Activated CD4-positive, CD25-positive, alpha-beta regulatory T cell (primary cell): ENCODE measurements around the gene SUGP2.

Experiments
- DNase-seq, 4 experiments: peaks; one replicate each; lab custom pipeline; 2025; lab: John Stamatoyannopoulos, UW

The SUGP2 gene

DNA sequence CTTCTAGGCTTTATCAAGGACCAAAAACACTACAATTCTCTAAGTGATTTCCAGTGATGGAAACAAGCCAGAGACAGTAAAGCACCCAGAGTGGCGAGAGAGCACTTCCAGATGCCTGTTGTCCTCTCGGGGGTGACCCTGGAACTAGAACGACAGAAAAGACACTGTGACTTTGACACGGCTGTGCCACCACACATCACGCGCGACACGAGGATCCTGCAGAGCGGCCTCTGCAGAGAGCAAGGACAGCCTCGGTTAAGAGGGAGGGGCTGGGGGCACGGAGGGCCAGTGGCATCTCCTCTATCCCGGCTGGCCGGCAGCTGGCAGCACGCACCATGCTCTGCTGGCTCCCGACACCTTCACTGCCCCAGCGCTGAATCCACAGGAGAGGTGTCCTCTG lies 42.3 kb downstream of the SUGP2 start:
- no peak for DNase-seq

DNA sequence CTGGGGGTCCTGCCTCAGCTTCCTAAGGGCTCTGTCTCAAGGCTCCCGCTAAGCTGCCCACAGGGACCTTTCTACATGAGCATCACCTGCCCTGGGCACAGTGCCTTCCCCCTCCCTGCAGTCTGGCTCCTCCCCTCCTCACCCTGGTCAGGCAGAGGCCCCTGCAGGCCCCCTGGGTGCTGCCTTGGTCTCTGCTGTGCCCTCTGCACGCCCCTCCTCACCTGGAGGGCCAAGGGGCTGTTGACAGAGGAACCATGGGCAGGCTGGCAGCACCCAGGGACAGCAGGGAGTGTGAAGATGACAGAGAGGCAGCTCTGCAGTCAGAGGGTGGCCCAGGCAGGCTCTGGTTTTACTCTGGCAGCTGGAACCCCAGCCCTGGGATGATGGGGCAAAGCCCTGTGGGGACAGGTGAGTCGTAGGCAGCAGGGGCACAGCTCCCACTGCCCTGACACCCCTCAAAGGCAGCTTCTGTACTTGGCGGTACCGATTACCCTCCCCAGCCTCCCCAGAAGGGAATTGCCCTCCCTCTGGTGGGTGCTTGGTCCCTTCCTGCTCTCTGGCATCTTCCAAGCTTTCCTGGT lies 43.1 kb downstream of the SUGP2 start:
- DNase-seq: no peak

DNA sequence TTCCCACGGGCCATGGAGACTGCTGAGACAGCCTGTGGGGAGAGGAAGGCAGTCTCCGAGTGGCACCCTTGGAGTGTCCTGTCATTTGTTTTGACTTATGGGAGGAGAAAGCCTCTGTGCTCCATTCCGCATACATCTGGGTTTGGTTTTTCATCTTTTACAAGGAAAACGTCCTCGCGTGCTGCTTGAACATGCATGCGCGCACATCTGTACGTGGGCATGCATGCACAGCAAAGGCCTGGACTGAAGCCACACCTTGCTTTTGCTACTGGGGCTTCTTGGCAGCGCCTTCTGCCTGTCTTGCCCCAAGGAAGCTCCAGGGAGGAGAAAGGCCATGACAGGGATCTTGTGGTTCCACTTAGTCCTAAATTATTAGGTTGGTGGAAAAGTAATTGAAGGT lies 44.0 kb downstream of the SUGP2 start:
- DNase-seq: no peak

DNA sequence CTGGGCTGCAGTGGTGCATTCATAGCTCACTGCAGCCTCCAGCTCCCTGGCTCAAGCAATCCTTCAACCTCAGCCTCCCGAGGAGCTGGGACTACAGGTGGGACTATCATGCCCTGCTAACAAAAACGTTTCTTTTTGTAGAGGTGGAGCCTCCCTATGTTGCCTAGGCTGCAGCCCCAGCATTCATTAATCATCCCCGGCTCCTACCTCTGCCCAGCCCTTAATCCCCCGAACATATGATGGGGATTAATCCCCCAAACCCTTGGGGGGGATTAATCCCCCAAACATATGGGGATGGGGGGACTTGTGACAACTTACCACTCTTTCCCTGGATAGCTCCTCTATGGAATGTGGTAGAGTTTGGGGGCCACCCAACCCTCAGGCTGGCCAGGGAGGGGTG lies 45.9 kb downstream of the SUGP2 start:
- no peak for DNase-seq

DNA sequence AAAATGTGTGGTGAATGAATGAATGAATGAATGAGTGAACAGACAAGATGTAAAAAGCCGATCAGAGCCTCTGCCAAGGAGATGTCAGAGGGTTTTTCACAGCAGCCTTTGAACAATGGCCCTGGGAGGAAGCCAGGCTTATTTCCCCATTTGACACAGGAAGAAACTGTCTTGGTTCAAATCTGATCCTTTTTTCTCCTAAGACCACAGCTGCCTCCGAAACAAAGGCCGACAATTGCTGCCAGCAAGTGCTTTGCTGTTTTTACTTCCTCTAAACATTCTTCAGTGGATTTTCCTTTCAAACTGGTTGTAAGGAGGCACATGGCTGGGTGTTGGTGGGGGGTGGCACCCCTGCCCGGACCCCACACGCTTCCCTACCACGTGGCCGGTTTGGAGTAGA lies 48.1 kb downstream of the SUGP2 start:
- no peak for DNase-seq

DNA sequence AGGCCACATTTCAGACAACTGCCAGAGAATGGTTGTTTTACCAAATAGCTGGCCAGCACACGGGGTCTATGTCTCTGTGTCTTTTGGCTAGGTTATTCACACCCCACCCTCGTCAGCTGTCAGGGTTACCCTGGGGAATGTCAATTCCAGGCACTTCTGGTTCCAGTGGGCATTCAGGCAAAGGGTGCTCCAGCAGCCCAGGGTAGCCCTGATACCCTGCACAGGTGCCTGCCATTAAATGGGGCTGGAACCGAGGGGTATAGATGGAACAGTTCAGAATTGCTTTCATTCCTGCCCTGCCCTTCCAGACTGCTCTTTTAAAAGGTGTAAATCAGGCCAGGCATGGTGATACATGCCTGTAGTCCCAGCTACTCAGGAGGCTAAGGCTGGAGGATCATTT lies 49.1 kb downstream of the SUGP2 start:
- no peak for DNase-seq

DNA sequence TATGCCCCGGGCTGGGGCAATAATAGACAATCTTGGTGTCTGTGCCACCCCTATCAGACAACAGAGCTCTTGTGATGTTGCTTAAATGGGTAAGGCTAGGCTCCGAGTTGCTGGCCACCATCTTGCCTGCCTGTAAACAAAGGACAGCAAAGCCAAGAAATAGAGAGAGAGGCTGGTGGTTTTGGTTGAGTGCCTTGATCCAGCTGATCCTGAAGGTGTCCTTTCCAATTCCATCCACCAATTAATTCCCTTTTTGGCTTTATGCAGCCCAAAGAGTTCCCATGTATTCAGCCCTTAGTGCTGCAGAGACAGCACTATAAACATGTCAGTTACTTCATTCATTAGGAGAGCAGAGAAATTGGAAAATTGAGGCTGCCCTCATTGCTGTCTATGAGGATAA lies 50.6 kb downstream of the SUGP2 start:
- no peak for DNase-seq

DNA sequence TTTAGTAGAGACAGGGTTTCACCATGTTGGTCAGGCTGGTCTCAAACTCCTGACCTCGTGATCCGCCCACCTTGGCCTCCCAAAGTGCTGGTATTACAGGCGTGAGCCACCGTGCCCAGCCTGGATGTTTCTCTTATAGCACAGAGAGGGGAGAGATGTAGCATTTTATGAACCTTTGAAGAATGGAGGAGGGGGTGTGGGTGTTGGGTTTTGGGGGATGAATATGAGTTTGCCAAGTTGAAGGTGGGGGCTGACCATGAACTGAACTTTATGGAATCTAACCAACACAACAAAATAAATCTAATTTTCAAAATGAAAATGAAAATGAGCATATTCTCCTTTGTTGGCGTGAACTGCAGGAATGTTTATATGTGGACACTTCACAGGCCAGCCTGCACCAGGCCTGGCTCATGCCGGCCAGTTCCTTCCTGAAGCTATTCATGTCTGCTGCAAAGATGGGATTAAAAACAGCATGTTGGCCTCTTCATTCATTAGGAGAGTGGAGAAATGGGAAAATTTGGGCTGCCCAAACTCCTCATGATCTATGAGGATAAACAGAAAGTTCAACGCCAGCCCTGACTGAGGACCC lies 52.8 kb downstream of the SUGP2 start:
- DNase-seq: no peak

DNA sequence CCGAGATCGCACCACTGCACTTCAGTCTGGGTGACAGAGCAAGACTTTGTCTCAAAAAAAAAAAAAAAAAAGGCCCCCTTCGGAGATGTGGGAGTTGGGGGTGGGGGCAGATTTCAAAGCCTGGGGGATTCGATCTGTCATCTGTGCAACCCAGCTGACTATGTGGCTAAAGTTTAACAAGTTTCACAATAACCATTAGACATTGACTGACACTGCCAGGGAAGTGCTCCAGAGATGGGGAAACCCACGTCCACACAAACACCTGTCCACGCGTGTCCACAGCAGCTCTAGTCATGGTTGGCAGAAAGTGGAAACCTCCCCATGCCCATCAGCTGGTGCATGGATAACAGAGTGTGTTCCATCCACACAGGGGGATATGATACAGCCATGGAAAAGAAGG lies 54.7 kb downstream of the SUGP2 start:
- DNase-seq: no peak

DNA sequence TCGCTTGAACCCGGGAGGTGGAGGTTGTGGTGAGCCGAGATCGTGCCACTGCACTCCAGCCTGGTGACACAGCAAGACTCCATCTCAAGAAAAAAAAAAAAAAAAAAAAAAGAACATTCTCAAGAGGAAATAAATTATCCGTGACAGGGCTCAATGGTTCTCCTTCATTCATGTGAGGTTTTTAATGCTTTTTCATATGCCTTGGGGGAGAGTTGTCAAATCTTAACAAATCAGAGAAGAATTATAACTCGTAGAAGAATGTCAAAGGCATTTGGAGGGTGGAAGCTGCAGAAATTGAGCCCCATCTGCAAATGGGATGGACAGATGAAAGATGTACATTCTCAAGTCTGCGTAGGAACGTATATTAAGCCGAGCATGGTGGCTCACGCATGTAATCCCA lies 57.4 kb downstream of the SUGP2 start:
- DNase-seq: no peak

DNA sequence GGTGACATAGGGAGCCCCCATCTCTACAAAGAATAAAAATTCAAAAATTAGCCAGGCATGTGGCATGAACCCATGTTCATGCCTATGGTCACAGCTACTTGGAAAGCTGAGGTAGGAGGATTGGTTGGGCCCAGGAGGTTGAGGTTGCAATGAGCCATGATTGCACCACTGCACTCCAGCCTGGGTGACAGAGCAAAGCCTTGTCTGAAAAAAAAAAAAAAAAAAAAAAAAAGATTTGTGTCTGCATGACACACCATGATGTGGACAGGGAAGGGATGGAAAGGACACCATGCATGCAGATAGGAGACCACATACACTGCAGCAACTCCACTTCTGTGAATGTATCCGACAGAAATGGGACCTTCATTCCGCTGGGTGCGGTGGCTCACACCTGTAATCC lies 58.3 kb downstream of the SUGP2 start:
- DNase-seq: no peak

DNA sequence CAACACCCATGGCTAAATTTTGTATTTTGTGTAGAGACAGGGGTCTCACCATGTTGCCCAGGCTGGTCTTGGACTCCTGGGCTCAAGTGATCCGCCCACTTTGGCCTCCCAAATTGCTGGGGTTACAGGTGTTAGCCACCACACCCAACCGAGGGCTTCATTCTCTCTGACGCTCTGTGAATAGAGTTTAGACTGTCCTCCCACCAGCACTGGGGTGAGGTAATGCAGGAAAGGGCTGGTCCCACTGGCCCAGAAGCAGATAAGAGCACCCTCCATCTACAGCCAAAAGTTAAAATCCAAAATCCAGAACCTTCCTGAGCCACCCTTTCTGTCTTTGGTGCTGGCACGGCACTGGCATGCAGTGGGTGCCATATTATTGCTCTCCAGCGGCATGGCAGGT lies 60.5 kb downstream of the SUGP2 start:
- no peak for DNase-seq

DNA sequence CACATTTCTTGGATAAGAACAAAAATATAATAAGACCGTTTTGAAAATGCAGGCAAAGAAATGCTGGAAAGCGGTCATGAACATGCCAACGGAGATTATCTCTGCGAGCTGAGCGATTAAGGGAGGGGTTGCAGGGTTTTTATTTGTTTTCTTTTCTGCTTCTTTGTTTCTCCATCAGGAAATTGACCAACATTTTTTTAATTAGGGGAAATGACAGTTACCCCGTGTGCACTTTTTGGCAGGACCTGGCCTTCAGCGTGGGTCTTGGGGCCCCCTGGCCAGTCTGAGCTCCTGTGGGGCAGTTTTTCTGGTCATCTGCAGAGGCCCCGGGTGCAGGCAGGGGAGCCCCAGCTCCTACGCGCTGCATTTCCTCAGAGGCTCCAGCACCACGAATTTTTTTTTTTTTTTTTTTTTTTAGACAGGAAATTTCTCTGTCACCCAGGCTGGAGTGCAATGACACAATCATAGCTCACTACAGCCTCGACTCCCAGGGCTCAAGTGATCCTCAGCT lies 61.0 kb downstream of the SUGP2 start:
- DNase-seq: no peak

DNA sequence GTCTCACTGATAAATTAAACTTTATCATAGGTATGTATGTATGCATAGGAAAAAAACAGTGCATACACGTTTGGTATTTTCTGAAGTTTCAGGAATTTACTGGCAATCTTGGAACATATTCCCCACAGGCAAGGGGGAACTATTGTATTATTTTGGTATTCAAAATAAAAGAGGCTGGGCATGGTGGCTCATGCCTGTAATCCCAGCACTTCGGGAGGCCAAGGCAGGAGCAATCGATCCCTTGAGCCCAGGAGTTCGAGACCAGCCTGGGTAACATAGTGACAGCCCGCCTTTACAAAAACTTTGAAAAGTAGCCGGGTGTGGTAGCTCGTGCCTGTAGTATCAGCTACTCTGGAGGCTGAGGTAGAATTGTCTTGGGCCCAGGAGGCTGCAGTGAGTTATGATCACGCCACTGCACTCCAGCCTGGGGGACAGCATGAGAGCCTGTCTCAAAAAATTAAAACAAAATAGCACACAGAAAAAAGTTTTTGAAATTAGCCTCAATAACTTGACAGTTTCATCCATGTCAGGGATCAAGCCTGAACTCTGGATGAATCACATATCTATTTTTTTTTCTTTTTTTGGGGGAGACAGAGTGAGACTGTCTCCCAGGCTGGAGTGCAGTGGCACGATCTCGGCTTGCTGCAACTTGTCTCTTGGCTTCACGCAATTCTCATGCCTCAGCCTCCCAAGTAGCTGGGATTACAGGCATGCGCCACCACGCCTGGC lies 63.2 kb downstream of the SUGP2 start:
- DNase-seq: no peak

DNA sequence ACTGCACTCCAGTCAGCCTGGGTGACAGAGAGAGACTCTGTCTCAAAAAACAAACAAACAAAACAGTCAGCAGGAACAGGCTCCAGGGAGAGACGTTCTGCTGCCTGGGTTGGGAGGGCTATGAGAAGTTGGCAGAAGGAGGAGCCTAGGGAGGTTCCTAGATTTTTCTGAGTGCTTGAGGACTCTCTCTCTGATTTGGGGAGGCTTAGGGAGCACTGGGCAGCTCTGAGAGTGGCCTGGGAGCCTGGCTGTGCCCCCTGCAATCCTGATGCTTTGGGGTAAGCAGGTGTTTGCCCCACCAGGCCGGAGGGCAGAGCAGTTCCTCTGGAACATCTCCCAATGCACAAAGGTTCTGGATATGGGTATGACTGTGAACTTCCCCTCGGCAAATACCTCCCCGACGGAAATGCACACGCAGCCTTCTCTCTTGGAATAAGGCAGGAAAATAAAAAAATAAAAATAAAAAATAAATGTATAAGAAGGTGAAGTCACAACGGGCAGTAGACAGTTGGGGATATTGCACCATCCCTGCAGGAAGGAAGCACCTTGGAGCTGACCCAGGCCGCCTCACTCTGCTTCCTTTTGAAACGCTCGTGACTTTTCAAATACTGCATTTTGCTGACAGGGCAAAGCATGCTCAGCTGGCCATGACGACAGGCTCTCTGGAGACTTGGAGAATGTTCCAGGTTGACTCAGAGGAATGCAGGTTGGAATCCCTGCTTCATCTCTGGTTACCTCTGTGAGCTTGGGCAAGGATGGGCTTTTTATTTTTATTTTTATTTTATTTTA lies 65.8 kb downstream of the SUGP2 start:
- DNase-seq: no peak

DNA sequence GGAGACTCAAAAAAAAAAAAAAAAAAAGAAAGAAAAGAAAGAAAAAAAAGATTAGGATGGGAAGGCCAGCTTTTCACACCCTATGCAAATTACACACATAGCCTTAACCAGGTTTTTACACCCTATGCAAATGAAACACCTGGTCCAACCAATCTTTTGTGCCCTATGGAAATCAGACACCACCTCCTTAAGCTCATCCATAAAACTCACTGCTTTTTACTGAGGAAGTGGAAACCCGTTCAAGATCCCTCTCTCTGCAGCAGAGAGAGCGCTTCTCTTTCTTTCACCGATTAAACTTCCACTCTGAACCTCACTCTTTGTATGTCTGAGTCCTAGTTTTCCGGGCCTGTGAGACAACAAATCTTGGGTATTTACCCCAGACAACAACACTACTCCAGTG lies 67.0 kb downstream of the SUGP2 start:
- DNase-seq: no peak

DNA sequence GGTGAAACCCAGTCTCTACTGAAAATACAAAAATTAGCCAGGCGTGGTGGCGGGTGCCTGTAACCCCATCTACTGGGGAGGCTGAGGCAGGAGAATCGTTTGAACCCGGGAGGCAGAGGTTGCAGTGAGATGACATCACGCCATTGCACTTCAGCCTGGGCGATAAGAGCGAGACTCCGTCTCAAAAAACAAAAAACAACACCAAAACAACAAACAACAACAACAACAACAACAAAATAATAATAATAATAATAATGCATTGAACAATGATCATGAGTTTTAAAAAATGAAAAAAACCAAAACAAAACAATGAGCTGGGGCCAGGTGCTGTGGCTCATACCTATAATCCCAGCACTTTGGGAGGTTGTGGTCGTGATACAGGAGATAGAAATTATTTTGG lies 69.2 kb downstream of the SUGP2 start:
- no peak for DNase-seq

DNA sequence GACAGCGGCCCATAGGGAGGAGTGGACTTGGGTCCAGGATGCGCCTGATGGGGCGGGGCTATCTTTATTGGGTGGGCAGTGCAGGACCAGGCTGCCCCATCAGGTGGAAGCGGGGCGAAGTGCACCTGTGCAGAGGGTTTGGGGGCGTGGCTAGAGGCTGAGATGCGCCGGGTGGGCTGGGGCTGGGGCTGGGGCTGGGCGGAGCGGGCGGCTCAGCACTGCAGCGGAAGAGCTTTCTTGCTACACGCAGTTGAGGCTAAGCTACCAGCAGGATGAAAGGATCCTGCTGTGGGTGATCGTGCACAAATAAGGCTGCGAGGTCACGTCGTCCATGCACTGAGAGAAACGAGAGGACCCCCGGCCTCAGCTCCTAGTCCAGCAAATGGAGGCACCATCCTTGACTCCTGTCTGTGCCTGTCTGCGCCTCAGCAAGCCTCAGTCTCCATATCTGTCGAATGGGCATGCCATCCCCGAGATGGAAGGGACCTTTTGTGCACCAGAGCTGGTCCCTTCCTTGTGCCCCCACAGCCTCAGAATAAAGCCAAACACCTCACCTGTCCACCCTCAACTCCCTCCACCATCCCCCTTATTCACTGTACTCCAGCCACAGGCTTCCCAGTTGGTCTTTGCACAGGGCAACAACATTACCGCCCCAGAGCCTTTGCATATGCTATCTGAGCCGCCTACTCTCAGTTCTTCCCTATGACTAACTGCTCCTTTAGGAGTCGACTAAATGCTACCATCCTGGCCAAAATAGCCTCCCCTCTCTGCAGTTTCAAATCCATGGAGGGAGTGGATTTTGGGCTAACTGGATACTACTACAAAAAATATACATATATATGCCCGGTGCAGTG lies 71.3 kb downstream of the SUGP2 start:
- DNase-seq: no peak

DNA sequence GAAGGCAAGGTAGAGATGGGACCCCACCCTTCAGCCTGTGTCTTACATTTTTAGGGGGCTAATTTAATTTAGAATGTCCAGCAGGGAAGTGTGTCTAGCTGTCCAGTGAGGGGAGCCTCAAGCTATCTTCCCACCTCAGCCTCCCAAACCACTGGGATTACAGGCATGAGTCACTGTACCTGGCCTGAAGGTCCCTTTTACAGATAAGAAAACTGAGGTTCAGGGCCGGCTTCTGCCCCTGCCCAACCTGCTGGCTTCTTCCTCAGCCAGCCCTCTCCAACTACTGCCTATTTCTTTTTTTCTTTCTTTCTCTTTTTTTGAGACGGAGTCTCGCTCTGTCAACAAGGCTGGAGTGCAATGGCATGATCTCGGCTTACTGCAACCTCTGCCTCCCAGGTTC lies 72.9 kb downstream of the SUGP2 start:
- no peak for DNase-seq

DNA sequence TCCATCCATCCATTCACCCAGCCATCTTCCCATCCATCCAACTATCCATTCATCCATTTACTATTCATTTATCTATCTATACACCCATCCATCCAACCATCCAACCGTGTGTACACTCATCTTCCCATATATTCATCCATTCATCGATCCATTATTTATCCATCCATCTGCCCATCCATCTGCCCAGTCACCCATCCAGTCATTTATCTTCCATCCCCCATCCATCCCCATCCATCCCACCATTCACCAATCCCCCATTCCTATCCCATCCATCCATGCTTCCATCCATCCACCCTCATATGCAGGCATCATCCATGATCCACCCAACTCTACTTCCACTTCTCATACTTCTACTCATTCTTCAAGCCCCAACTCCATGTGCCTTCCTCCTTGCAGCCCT lies 78.3 kb downstream of the SUGP2 start:
- no peak for DNase-seq

DNA sequence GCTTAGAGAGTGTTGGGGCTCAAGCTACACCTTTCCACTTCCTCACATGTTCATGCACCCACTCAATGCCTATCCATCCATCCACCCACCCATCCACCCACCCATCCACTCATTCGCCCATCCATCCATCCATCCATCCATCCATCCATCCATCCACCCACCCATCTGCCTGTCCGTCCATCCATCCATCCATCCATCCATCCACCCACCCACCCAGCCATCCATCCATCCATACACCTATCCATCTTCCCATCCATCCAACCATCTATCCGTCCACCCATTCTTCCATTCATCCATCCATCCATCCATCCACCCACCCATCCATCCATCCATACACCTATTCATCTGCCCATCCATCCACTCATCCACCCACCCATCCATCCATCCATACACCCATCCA lies 79.2 kb downstream of the SUGP2 start:
- DNase-seq: no peak
